ENCODE measurements around the gene GLP1R. TPM values are rescaled to one million over a fixed set of nuclear protein-coding genes. Genes with fewer than 3 reads are reported as not detected.

GLP1R gene
- total and polyA plus RNA-seq, 2 of the 4 experiments (the other 2 are of a cell fraction) = not detected

- H3K9me1 ChIP-seq (ENCODE audit: insufficient read depth, low read length) = no peaks in the 10 kb centered on the region
- dilution Hi-C loops (cut with HindIII; ENCODE audit: low sequenced_read_pairs, unreplicated experiment) = no loop called here
- no peak overlapping the region for H3K9ac ChIP-seq (ENCODE audit: low read depth, low read length)
- H2BK15ac ChIP-seq (ENCODE audit: low read depth, low read length) = no peak overlapping the region
- no peak for ATAC-seq (ENCODE audit: low read depth)
- no peak overlapping the region for H3K4ac ChIP-seq (ENCODE audit: low read depth, low read length)
- ChIA-PET CTCF (interaction anchor here (1.0 kb wide), 1 partner anchor 47 kb away, joined by 3 read pairs; no protein-coding TSS in a partner anchor), POLR2A (ENCODE audit: unreplicated experiment) (no interaction called here)
- peaks cover 10% of the 10 kb centered on the region for H3K27me3 ChIP-seq (ENCODE audit: control insufficient read depth, insufficient read depth, low read length)
- BruUV-seq (replicated peaks) = no TSS peak
- TF ChIP-seq CTCF (conservative IDR thresholded peaks at IDR 0.05; ENCODE audit: low read depth, low read length) = no peak
- TF ChIP-seq USF2 (IDR thresholded peaks at IDR 0.05; ENCODE audit: low read depth, low read length) = no peak
- no peak for TF ChIP-seq FOS (IDR thresholded peaks at IDR 0.05; ENCODE audit: low read depth, low read length)
- no peak for TF ChIP-seq CEBPB (IDR thresholded peaks at IDR 0.05; ENCODE audit: low read depth, low read length)
- no peak for TF ChIP-seq BHLHE40 (IDR thresholded peaks at IDR 0.05; ENCODE audit: low read depth, low read length)
- TF ChIP-seq ELK1 (IDR thresholded peaks at IDR 0.05; ENCODE audit: borderline replicate concordance, low read depth, low read length) = no peak
- no peak for TF ChIP-seq RCOR1 (IDR thresholded peaks at IDR 0.05; ENCODE audit: insufficient replicate concordance, low read length)
- TF ChIP-seq RFX5 (IDR thresholded peaks at IDR 0.05; ENCODE audit: low read depth, low read length) = no peak
- no peak for TF ChIP-seq CHD1 (IDR thresholded peaks at IDR 0.05; ENCODE audit: low read depth, low read length)
- no peak for TF ChIP-seq RAD21 (IDR thresholded peaks at IDR 0.05; ENCODE audit: low read length)
- no peak overlapping the region for H2BK5ac ChIP-seq (ENCODE audit: low read depth, low read length, poor library complexity, severe bottlenecking)
- H3K56ac ChIP-seq (ENCODE audit: extremely low read depth, insufficient read depth, low read length) = no peak overlapping the region
- no peak overlapping the region for H4K5ac ChIP-seq (ENCODE audit: low read depth, low read length)
- H3K9me3 ChIP-seq (ENCODE audit: control insufficient read depth, insufficient read depth, low read length) = no peaks in the 10 kb centered on the region
- no peaks in the 10 kb centered on the region for H3K79me1 ChIP-seq (ENCODE audit: low read depth in 1 of 2, low read length in 2 of 2)
- no peaks in the 10 kb centered on the region for H4K20me1 ChIP-seq (ENCODE audit: insufficient read depth, low read length)
- no peak overlapping the region for H2BK120ac ChIP-seq (ENCODE audit: low read depth, low read length)
- H3K4me3 ChIP-seq (ENCODE audit: insufficient read depth, low read depth, low read length) = no peak overlapping the region
- no peak for DNase-seq
- no peak overlapping the region for H3K27ac ChIP-seq (ENCODE audit: insufficient read depth, low read length)
- H3K4me2 ChIP-seq (ENCODE audit: low read depth, low read length) = no peak overlapping the region
- no peak overlapping the region for H2AFZ ChIP-seq (replicated peaks; ENCODE audit: low read length, poor library complexity)
- no peak overlapping the region for H2AK5ac ChIP-seq (ENCODE audit: low read depth, low read length)
- no peak overlapping the region for H4K8ac ChIP-seq (ENCODE audit: low read depth in 2 of 2, low read length in 2 of 2)
- no peak overlapping the region for H3K18ac ChIP-seq (ENCODE audit: low read depth, low read length)
- H3K36me3 ChIP-seq (ENCODE audit: control insufficient read depth, insufficient read depth, low read length) = no peaks in the 10 kb centered on the region
- H2AK9ac ChIP-seq (replicated peaks; ENCODE audit: low read depth, low read length, poor library complexity) = no peak overlapping the region
- intact Hi-C loops (cut with micrococcal nuclease) = no loop called here
- no peak overlapping the region for H3K23ac ChIP-seq (ENCODE audit: low read depth, low read length)
- in situ Hi-C loops (cut with MboI; ENCODE audit: low sequenced_read_pairs) = no loop called here
- WGBS, 2 experiments (ENCODE audit: extremely low coverage in 2 of 2, insufficient read length in 1 of 2) = no CpG with 5 or more reads among the region's 7 CpGs
- H4K91ac ChIP-seq (ENCODE audit: insufficient read depth, low read depth, low read length) = no peak overlapping the region
- H3K14ac ChIP-seq (replicated peaks; ENCODE audit: low read depth, low read length) = no peak overlapping the region
- no peak overlapping the region for H2BK20ac ChIP-seq (ENCODE audit: low read depth, low read length)
- no peaks in the 10 kb centered on the region for H3K4me1 ChIP-seq (ENCODE audit: control insufficient read depth, insufficient read depth, low read length)
These were observed 7.1 kb downstream of the GLP1R start for GRCh38 chr6:39055661-39056060.
